Measurements from ENCODE around the gene CDC42BPG. TPM values are rescaled to one million over a fixed set of nuclear protein-coding genes. Genes with fewer than 3 reads are reported as not detected.
"Not testable (repeated sequence)": the region's sequence is repeated elsewhere in the genome, so short reads cannot be mapped to it uniquely, and the experiment has no call there.

Gene CDC42BPG
- total RNA-seq, 2 experiments from 2014 or later, result 3.4 to 3.5 TPM

DNA sequence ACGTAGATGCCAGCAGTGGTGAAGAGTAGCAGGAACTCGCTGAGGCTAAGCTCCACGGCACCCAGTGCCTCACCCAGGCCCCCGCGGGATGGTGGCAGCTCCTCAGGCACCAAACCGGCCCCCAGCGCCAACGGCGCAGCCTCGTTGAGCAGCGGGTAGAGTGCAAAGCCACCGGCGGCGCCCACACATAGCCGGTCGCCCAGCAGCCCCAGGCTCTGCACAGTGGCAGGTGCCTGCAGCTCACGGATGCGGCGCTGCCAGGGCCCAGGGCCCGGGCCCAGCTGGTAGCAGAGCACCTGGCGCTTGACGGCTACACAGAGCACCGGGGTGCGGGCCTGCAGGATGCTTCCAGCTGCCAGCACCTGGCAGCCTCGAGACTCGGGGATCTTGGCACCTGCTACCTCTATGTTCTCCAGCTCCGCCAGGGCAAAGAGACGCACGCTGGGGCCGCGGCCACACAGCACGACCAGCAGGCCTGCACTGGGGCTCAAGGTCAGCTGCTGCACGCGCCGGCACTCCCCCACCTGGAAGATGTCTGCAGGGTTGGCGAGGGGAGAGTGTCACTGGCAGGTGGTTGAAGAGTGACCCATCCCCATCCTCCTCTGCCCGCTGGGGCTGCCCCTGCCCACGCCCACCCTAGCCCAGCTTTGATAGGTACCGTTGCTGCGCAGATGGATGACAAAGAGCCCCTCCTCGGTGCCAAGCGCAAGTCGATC lies 14.8 kb downstream of the CDC42BPG start:
- no peak for ATAC-seq (ENCODE audit: low read depth)
- no peak for DNase-seq
- Mint-ChIP-seq H3K4me1 (no peaks in the 10 kb centered on the region), H3K4me3 (no peak overlapping the region), H3K36me3 (no peaks in the 10 kb centered on the region), H3K27ac (no peak overlapping the region), H3K9me3 (no peaks in the 10 kb centered on the region), H3K27me3 (no peaks in the 10 kb centered on the region)
- POLR2A ChIA-PET, result no interaction called here

DNA sequence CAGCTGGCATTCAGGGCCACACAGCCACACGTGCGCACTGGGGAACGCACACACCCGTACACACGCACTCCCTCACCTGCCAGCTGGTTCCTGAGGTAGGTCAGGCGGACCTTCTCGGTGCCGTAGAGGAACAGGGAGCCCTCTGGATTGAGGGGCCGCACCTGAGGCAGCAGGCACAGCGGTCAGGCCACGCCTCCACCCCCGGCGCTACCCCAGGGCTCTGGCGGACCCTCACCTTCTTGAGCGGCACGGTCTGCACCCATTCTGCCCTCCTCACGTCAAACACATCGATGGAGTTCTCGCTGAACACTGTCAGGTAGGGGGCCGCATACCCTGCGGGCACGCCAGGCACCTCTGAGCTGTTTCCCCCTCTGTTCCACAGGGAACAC lies 17.0 kb downstream of the CDC42BPG start:
- no peaks in the 10 kb centered on the region for H3K36me3 Mint-ChIP-seq
- DNase-seq (no peak), ATAC-seq (ENCODE audit: low read depth) (no peak)
- no peaks in the 10 kb centered on the region for H3K4me1 Mint-ChIP-seq
- H3K4me3 Mint-ChIP-seq, result no peak overlapping the region
- H3K27me3 Mint-ChIP-seq, result no peaks in the 10 kb centered on the region
- H3K27ac Mint-ChIP-seq, result no peak overlapping the region
- POLR2A ChIA-PET, result no interaction called here
- H3K9me3 Mint-ChIP-seq, result no peaks in the 10 kb centered on the region

DNA sequence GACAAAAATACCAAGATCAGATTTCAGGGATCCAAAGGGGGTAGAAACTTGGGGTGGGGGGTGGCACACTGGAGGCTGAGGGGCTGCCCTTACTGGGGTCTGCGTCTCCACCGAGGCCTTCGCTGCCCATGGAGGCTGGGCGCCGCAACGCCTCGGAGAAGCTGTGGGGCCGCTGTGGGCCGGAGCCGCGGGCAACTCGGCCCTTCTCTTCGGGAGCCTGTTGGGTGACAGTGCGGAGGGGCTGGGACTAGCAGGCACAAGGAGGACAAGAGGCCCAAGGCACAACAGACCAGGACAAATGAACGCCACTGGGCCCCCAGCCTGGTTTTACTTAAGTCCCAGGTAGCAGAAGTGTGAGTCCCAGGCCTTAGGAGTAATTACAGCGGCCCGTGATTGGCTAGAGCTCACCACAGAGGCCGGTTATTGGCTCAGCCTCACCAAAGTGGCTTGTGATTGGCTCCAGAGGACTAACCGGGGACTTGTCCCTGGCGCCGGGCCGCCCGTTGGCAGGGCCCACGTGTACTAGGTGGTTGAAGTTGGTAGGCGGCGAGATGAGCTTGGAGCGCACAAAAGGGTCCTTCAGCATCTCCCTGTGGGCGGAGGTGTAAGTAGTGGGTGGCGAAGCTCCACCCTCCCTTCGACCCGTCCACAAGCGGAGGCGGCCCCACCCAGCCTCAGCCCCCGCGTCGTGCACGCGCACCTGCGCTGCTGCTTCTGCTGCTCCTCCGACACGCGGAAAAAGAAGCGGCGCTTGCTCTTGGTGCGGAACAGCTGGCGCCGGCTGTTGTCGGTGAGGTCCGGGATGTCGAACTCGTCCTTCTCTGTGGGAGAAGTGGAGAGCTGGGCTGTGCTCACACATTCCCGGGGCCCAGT lies 17.6 kb downstream of the CDC42BPG start:
- Mint-ChIP-seq H3K27ac (no peak overlapping the region), H3K27me3 (no peaks in the 10 kb centered on the region), H3K4me1 (no peaks in the 10 kb centered on the region), H3K4me3 (no peak overlapping the region), H3K9me3 (no peaks in the 10 kb centered on the region), H3K36me3 (no peaks in the 10 kb centered on the region)
- POLR2A ChIA-PET, result interaction anchor here (0.7 kb wide), 1 partner anchor 10 kb away, joined by 5 read pairs; no protein-coding TSS in a partner anchor
- DNase-seq (no peak), ATAC-seq (ENCODE audit: low read depth) (no peak)

DNA sequence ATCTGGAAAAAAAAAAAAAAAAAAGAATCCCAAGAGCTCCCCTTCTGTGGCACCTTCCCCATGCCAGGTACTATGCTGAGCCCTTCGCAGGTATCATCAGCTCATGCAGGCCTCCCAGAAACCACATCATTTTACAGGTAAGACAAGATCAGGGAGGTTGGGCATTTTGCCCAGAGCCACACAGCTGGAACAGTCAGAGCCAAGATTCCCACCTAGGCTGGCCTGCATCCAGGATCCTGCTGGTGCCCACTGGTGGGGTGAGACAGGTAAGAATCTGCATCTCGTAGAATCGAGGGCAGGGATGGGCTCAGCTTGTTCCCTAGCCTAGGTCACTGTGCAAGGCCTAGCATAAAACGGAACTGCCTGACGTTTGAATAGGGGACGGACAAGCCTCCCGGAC lies 18.4 kb downstream of the CDC42BPG start:
- DNase-seq, result no peak
- no peaks in the 10 kb centered on the region for H3K9me3 Mint-ChIP-seq
- no peaks in the 10 kb centered on the region for H3K27me3 Mint-ChIP-seq
- no peaks in the 10 kb centered on the region for H3K4me1 Mint-ChIP-seq
- no peak overlapping the region for H3K27ac Mint-ChIP-seq
- no peaks in the 10 kb centered on the region for H3K36me3 Mint-ChIP-seq
- H3K4me3 Mint-ChIP-seq, result no peak overlapping the region
- no peak for ATAC-seq (ENCODE audit: low read depth)
- POLR2A ChIA-PET, result interaction anchor here (0.7 kb wide), 1 partner anchor 10 kb away, joined by 5 read pairs; no protein-coding TSS in a partner anchor

DNA sequence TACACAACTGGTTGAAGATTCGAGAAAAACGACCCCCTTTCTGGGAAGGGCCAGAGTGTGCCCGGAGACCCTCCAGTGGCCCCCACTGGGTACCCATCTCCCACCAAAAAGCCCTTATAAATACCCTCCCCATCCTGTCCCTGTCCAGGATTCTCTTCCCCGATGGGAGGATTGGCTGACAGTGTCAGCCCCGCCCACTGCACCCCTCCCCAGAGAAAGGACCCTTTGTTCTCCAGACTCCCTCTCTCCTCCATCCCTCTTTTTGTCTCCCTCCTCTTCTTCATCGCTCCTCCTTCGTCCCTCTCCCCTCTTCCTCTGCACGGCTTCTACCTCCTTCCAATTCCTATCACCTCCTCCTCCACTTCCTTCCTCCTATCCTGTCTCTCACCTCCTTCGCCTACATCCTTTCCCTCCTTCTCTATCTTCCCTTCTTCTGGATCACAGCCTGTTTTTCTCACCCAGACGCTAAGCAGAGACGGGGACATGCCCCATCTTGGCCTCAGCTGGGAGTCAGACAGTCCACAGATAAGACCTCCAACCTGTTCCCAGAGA lies 20.8 kb downstream of the CDC42BPG start:
- ATAC-seq (ENCODE audit: low read depth), result no peak
- Mint-ChIP-seq H3K36me3 (no peaks in the 10 kb centered on the region), H3K4me3 (no peak overlapping the region), H3K27ac (no peak overlapping the region), H3K9me3 (no peaks in the 10 kb centered on the region), H3K27me3 (no peaks in the 10 kb centered on the region), H3K4me1 (no peaks in the 10 kb centered on the region)
- POLR2A ChIA-PET, result no interaction called here
- no peak for DNase-seq

DNA sequence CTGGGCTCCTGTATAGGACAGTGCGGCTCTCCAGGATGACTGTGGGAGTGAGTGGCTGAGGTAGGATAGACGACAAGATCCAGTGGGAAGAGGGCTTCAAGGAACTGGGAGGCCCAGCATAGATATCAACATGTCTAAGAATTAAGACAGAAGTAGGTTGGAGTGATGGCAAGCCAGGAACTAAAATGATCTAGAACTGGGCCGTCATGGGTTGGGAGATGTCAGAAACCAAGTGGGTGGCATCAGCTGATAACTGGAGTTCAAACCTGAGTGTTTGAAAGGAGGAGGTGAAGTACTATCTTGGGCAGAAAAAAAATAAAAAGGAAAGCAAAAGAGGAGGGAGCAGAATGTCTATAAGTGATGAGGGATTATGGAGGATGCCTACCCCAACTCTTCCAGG lies 27.0 kb downstream of the CDC42BPG start:
- DNase-seq (no peak), ATAC-seq (ENCODE audit: low read depth) (no peak)
- no peaks in the 10 kb centered on the region for H3K36me3 Mint-ChIP-seq
- POLR2A ChIA-PET, result no interaction called here
- no peaks in the 10 kb centered on the region for H3K9me3 Mint-ChIP-seq
- peak overlapping the region; percentile 13 for H3K27ac Mint-ChIP-seq
- H3K4me3 Mint-ChIP-seq, result no peak overlapping the region
- H3K4me1 Mint-ChIP-seq, result no peaks in the 10 kb centered on the region
- peaks cover 1% of the 10 kb centered on the region for H3K27me3 Mint-ChIP-seq

DNA sequence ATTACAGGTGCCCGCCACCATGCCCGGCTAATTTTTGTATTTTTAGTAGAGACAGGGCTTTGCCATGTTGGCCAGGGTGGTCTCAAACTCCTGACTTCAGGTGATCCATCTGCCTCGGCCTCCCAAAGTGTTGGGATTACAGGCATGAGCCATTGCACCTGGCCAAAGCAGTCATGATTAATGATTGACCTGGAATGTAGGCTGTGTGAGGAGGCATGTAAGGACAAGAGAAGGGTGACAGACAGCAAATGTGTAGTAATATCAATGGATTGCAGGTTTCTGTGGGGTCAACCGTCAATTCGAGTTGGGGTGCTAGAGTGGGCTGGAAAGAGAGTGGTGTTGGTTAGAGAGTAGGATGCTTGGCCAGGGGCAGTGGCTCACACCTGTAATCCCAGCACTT lies 29.0 kb downstream of the CDC42BPG start:
- not testable (repeated sequence) for H3K27ac Mint-ChIP-seq

DNA sequence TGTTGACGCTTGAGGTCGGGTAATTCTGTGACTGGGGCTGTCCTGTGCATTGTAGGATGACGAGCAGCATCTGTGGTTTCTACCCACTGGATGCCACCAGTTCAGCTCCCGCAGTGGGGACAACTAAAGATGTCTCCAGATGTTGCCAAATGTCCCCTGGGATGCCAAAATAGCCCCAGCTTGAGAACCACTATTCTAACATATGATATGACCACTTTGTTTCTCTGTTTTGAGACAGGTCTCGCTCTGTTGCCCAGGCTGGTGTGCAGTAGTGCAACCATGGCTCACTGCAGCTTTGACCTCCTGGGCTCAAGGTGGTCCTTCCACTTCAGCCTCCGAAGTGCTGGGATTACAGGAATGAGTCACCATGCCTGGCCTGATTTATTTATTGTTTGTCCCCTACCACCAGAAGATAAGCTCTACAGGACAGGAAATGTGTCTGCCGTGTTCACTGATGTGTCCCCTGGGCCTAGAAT lies 29.7 kb downstream of the CDC42BPG start:
- POLR2A ChIA-PET, result no interaction called here
- ATAC-seq (ENCODE audit: low read depth) (no peak), DNase-seq (no peak)
- Mint-ChIP-seq H3K36me3 (no peaks in the 10 kb centered on the region), H3K4me3 (no peak overlapping the region), H3K27ac (no peak overlapping the region), H3K9me3 (no peaks in the 10 kb centered on the region), H3K4me1 (peaks cover 7% of the 10 kb centered on the region), H3K27me3 (peaks cover 1% of the 10 kb centered on the region)

More for the DNA sequence above, 29.0 kb downstream of the CDC42BPG start:
- not testable (repeated sequence) for H3K9me3 Mint-ChIP-seq; H3K4me3 Mint-ChIP-seq; DNase-seq; H3K27me3 Mint-ChIP-seq; H3K4me1 Mint-ChIP-seq; ATAC-seq (ENCODE audit: low read depth); H3K36me3 Mint-ChIP-seq
- POLR2A ChIA-PET, result interaction anchor here (0.6 kb wide), 1 partner anchor 111 kb away, joined by 3 read pairs; no protein-coding TSS in a partner anchor

DNA sequence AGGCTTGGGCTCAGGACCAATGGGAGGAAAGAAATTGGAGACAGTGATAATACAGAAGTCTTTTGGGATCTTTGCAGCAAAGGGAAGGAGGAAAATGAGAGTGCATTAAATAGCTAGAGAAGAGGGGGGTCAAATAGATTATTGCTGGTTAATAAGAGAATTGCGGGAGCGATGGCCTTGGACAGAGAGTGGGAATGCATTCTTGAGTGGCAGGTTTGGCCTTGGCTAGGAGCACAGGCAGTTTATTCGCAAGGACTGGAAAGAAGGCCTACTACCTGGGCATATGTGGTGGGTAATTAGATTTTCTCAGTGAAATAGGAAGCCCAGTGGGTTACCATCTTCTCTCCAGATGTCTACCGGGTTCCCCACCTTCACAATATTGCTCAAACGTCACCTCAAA lies 30.6 kb downstream of the CDC42BPG start:
- Mint-ChIP-seq H3K27ac (no peak overlapping the region), H3K4me1 (peaks cover 12% of the 10 kb centered on the region)
- ATAC-seq (ENCODE audit: low read depth), result no peak

DNA sequence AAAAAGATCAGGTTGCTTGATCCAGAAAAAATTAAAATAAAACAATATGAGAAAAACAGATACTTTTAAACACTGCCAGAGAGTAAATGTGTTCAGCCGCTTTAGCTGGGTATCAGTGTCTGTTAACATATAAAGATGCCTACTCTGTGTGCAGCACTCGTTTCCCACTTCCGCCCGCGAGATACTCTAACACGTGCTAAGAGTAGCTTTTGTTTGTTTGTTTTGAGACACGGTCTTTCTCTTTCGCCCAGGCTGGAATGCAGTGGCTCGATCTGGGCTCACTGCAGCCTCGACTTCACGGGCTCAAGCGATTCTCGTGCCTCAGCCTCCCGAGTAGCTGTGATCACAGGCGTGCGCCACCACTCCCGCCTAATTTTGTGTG lies 33.6 kb downstream of the CDC42BPG start:
- Mint-ChIP-seq H3K4me3 (peak overlapping the region; percentile 95), H3K9me3 (no peaks in the 10 kb centered on the region), H3K36me3 (peaks cover 4% of the 10 kb centered on the region), H3K27ac (peak overlapping the region; percentile 90), H3K4me1 (peaks cover 16% of the 10 kb centered on the region), H3K27me3 (no peaks in the 10 kb centered on the region)
- ATAC-seq (ENCODE audit: low read depth) (peak; percentile 60), DNase-seq (peak; percentile 53)
- POLR2A ChIA-PET, result interaction anchor here (0.5 to 1.6 kb wide), 8 partner anchors 8 to 311 kb away, joined by 3 to 8 read pairs (median 4); partner anchors contain the start of genes CDC42BPG, FAU, MRPL49 and PPP2R5B

More for the DNA sequence above, 30.6 kb downstream of the CDC42BPG start:
- no peak overlapping the region for H3K4me3 Mint-ChIP-seq
- POLR2A ChIA-PET, result no interaction called here
- no peaks in the 10 kb centered on the region for H3K36me3 Mint-ChIP-seq
- no peaks in the 10 kb centered on the region for H3K9me3 Mint-ChIP-seq
- DNase-seq, result no peak
- peaks cover 1% of the 10 kb centered on the region for H3K27me3 Mint-ChIP-seq

DNA sequence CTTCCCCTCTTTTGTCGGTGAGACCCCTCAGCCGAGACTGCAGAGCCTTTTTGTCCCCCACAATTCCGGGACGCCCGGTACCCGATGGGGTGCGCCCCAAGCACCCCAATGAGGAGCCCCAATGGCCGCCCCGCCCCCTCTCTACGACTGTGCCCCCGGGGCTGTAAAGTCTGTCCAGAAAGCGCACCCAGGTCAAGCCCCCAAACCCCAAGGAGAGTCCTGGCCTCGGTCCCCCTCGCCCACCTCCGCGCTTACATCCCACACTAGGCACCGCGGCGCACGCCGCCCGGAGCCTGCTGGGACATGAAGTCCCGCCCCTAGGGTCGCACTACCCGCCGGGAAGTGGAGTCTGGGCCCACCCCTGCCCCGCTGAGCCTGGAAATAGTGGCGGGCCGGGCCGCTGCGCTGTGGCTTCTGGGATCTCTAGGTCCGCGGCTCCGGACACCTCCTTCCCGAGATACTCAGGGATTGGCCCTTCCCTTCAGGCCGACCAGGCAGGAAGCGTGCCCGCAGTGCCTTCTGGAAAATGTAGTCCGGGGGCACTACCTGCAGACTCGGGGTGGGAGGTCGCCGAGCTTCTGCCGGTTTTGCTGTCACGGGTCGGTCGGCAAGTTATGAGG lies 34.1 kb downstream of the CDC42BPG start, which contains the start of gene MEN1:
TSS of gene MEN1 (minus strand) at position 281 of the 620 bp plus-strand sequence. CDS start 442 bp downstream, outside the sequence.
- Mint-ChIP-seq H3K9me3 (no peaks in the 10 kb centered on the region), H3K36me3 (peaks cover 4% of the 10 kb centered on the region), H3K27ac (peak within 1 kb of the TSS; percentile 90), H3K4me1 (peaks cover 16% of the 10 kb centered on the region), H3K4me3 (peak within 1 kb of the TSS; percentile 95), H3K27me3 (no peaks in the 10 kb centered on the region)
- peak; percentile 86 for DNase-seq
- POLR2A ChIA-PET, result interaction anchor here (0.5 to 1.6 kb wide), 10 partner anchors 8 to 312 kb away, joined by 3 to 8 read pairs (median 4); partner anchors contain the start of genes CDC42BPG, FAU, MRPL49 and PPP2R5B
- ATAC-seq (ENCODE audit: low read depth), result peak; percentile 89

DNA sequence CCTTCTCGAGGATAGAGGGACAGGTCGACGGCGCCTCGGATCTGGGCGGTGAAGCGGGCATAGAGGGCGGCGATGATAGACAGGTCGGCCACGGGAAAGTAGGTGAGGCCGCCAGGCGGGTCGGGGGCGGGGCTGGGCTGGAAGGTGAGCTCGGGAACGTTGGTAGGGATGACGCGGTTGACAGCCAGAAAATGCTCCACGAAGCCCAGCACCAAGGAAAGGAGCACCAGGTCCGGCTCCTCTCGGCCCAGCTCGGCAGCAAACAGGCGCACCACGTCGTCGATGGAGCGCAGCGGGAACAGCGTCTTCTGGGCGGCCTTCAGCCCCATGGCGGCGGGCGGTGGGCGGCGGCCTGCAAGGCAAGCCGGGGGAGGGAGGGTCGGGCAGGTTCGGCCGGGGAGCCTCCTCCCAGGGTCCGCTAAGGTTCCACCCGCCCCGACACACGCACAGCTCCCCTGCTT lies 34.6 kb downstream of the CDC42BPG start:
- H3K27me3 Mint-ChIP-seq, result no peaks in the 10 kb centered on the region
- POLR2A ChIA-PET, result interaction anchor here (0.7 to 1.6 kb wide), 5 partner anchors 19 to 312 kb away, joined by 3 to 5 read pairs (median 3); partner anchors contain the start of genes CDC42BPG, FAU and MRPL49
- peaks cover 16% of the 10 kb centered on the region for H3K4me1 Mint-ChIP-seq
- ATAC-seq (ENCODE audit: low read depth) (peak; percentile 6), DNase-seq (no peak)
- H3K36me3 Mint-ChIP-seq, result peaks cover 4% of the 10 kb centered on the region
- H3K27ac Mint-ChIP-seq, result peak overlapping the region; percentile 90
- H3K9me3 Mint-ChIP-seq, result no peaks in the 10 kb centered on the region
- H3K4me3 Mint-ChIP-seq, result peak overlapping the region; percentile 95

DNA sequence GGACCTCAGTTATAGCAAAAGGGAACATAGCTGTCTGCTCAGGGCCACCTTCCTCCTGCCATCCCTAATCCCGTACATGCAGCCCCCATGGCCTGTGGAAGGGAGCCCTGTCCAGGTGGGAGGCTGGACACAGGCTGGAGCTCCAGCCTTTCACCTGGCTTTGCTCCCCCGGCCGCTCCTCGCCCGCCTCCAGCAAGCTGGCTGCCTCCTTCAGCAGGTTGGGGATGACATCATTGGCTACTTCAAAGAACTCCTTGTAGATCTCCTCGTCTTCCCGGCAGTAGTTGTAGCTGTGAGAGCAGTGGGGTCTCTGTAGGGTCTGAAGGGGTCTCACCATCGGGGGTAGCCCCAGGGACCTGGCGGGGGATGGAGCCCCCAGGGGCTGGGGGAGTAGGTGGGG lies 39.0 kb downstream of the CDC42BPG start:
- no peaks in the 10 kb centered on the region for H3K9me3 Mint-ChIP-seq
- ATAC-seq (ENCODE audit: low read depth) (no peak), DNase-seq (no peak)
- no peak overlapping the region for H3K4me3 Mint-ChIP-seq
- POLR2A ChIA-PET, result no interaction called here
- H3K27ac Mint-ChIP-seq, result no peak overlapping the region
- H3K36me3 Mint-ChIP-seq, result peaks cover 4% of the 10 kb centered on the region
- H3K27me3 Mint-ChIP-seq, result no peaks in the 10 kb centered on the region
- H3K4me1 Mint-ChIP-seq, result peaks cover 24% of the 10 kb centered on the region
